ENCODE results near the gene EPS8L1.

EPS8L1 gene

DNA sequence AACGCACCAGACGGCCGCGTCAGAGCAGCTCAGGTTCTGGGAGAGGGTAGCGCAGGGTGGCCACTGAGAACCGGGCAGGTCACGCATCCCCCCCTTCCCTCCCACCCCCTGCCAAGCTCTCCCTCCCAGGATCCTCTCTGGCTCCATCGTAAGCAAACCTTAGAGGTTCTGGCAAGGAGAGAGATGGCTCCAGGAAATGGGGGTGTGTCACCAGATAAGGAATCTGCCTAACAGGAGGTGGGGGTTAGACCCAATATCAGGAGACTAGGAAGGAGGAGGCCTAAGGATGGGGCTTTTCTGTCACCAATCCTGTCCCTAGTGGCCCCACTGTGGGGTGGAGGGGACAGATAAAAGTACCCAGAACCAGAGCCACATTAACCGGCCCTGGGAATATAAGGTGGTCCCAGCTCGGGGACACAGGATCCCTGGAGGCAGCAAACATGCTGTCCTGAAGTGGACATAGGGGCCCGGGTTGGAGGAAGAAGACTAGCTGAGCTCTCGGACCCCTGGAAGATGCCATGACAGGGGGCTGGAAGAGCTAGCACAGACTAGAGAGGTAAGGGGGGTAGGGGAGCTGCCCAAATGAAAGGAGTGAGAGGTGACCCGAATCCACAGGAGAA is 39.9 kb downstream of the EPS8L1 start:
- no peak for DNase-seq (ENCODE audit: low spot score)

DNA sequence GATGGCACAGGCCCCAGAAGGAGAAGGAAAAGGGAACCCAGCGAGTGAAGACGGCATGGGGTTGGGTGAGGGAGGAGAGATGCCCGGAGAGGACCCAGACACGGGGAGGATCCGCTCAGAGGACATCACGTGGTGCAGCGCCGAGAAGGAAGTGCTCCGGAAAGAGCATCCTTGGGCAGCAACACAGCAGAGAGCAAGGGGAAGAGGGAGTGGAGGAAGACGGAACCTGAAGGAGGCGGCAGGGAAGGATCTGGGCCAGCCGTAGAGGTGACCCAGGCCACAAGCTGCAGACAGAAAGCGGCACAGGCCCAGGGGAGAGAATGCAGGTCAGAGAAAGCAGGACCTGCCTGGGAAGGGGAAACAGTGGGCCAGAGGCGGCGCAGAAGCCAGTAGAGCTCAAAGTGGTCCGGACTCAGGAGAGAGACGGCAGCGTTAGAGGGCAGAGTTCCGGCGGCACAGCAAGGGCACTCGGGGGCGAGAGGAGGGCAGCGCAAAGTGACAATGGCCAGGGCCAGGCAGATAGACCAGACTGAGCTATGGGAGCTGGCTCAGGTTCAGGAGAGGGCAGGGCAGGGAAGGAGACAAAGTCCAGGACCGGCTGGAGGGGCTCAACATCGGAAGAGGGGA is 40.7 kb downstream of the EPS8L1 start:
- peak; percentile 67 for DNase-seq (ENCODE audit: low spot score)

DNA sequence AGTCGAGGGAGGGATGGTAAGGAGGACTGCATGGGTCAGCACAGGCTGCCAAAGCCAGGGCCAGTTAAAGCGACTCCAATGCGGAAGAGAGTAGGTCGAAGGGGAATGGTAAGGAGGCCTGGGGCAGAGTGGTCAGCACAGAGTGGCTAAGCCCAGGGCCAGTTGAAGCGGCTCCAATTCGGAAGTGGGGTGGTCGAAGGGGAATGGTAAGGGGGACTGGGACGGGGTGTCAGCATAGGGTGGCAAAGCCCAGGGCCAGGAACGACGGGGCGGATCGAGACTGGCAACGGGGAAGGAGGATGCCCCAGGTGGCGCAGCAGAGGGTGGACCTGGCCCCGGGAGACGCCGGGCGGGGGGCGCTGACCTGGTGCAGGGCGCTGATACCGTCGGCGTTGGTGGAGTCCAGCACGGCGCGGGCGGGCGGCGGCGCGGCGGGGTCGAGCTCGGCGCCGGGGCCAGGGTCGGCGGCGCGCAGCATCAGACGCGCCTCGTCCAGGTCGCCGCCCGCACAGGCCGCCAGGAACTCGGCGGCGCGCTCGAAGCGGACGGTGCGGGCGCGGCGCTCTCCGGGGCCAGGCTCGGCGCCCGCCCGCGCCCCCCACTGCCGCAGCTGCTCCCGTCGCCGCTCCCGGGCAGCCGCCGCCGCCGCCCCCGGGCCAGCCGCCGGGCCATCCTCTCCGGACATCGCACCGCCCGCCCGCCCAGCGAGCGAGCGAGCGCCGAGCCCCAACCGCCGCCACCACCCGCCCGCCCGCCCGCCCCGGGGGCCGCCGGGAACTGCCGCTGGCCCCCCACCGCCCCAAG is 41.4 kb downstream of the EPS8L1 start, which contains the start of gene PPP1R12C:
Gene PPP1R12C, minus strand, starts transcription at position 779 of the 804 bp plus-strand sequence. Its CDS starts 94 bp downstream, at position 685.
- no peak for DNase-seq (ENCODE audit: low spot score)

DNA sequence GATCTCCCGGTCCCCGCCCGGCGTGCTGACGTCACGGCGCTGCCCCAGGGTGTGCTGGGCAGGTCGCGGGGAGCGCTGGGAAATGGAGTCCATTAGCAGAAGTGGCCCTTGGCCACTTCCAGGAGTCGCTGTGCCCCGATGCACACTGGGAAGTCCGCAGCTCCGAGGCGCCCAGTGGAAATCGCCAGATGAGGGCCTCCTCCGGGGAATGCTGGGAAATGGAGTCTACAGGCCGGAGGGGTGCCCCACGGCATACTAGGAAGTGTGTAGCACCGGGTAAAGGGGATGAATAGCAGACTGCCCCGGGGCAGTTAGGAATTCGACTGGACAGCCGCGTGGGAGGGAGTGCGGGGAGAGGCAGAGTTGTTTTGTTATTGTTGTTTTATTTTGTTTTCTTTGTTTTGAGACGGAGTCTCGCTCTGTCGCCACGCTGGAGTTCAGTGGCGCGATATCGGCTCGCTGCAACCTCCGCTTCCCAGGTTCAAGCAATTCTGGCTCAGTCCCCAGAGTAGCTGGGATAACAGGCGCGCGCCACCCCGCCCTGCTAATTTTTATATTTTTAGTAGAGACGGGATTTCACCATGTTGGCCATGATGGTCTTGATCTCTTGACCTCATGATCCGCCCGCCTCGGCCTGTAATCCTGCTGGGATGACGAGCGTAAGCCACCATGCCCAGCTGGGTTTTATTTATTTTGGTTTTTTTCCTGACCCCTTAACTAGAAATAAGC is 42.2 kb downstream of the EPS8L1 start:
- peak; percentile 96 for DNase-seq (ENCODE audit: low spot score)

DNA sequence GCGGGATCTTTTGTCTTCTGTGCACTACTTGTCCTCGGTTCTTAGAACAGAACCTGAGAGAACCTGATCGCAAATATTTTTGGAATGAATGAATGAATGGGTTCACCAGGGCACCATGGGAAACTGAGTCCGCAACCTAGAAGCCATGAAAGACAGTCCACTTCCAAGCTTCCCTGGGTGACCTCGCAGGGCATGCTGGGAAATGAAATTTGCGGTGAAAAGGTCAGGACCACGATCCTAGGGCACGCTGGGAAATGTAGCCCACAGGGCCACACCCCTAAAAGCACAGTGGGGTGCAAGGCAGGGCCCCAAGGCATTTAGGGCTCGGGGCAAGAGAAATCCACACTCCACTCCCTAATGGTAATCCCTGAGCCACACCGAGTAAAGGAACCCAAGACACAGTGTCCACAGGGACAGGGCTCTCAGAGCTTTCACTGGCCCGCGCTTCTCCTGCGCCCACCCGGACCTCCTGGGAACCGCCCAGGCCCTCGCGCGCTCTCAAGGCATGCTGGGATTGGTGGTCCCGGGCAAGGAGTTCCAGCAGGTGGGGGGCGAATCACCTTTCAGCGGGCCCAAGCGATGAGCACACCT is 42.8 kb downstream of the EPS8L1 start:
- DNase-seq (ENCODE audit: low spot score), result no peak

DNA sequence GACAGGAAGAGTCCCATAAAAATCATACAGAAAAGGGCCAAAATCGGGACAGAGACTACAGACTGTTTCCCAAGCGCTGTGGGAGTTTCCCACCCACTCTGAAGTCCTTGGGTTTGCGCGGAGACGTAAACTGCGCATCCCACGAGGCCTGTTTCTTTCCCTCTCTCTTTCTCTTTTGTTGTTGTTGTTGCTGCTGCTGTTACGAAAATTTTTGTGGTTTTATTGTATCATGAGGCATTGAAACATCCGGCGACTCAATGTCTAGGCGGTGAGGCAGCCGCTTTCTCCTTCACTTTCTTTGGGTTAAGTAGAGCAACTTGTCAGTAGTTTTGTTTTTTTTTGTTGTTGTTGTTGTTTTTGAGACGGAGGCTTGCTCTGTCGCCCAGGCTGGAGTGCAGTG is 43.4 kb downstream of the EPS8L1 start:
- DNase-seq (ENCODE audit: low spot score), result no peak

DNA sequence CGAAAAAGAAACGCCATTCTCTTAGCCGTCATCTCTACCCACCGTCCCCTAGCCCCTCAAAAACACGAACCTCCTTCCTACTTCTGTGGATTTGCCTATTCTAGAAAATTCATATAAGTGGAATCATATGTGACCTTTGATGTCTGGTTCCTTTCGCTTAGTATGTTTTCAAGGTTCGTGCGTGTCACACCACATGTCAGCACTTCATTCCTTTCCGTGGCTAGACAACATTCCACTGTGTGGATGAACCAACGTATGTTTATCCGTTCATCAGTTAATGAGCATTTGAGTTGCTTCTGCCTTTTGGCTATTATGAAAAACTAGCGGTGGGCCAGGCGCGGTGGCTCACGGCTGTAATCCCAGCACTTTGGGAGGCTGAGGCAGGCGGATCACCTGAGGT is 55.8 kb downstream of the EPS8L1 start:
- DNase-seq (ENCODE audit: low spot score), result no peak

DNA sequence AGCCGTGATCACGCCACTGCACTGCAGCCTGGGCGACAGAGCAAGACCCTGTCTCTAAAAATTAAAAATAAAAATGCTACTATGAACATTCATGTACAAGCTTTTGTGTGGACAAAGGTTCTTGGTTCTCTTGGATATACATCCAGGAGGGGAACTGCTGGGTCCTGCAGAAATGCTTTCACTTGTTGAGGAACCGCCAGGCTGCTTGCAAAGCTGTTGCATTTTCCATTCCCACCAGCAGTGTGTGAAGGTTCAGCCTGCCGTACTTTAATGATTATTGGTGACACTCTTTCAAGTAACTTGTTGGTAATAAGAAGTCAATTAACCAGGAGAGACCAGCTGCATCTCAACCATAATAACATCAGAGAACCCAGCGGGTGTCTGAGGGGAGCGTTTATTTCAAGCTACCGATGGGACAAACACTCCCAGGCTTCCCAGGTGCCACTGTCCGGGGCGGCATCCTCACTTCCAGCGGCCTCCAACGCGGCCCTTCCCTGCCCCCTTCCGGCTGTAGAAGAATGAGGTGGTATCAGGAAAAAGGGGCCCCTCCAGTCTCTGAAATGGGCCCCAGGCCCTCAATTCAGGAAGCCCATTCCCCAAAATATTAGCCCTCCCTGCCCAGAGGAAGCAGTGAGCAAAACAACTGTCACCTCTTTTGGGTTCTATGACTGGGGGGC is 56.9 kb downstream of the EPS8L1 start:
- no peak for DNase-seq (ENCODE audit: low spot score)

DNA sequence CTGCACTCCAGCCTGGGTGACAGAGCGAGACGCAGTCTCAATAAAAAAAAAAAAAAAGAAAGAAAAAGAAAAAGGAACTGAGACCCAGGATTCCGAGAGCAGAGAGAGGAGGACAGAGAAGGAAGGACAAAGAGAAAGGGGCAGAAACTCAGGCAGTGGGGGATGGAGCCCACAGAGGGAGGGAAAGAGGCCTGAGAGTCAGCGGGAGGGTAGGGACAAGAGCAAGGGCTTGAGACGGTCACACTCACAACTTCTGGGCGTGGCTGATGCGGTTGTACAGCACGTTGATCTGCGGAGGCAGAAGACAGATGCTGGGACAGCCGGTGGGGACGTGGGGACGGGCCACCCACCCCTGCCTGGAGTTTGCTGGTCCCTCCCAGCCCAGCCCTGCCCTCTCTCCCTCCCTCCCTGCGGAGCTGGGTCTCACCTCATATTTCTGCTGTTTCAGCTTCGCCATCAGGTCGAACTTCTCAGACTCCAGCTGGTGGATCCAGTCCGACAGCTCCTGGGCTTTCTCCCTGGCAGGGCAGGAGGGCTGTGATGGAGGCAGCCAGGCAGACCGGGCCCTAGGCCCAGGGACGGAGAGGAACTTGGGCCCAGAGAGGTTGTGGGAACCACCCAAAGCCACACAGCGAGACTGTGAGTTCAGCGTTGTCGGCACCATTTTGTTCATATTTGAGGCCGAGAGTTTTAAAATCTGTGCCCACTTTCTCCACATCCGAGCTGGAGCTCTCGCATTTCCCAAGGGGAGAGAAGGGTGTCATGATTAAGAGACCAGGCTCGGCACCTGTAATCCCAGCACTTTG is 58.2 kb downstream of the EPS8L1 start:
- no peak for DNase-seq (ENCODE audit: low spot score)

DNA sequence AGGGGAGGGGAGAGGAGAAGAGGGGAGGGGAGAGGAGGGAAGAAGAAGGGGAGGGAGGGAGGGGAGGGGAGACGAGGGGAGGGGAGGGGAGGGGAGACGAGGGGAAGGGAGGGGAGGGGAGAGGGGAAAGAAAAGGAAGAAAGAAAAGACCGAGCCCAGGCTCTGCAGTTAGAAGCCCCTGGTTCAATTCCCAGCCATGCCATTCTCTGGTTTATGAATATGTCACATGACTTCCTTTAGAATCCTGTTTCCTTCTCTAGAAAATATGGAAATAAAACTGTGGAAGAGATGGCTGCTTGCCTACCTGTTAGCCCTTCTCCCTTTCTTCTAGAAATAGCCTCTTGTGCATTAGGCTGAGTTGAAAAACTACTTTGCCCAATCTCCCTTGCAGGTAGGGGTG is 59.1 kb downstream of the EPS8L1 start:
- DNase-seq (ENCODE audit: low spot score), result no peak

DNA sequence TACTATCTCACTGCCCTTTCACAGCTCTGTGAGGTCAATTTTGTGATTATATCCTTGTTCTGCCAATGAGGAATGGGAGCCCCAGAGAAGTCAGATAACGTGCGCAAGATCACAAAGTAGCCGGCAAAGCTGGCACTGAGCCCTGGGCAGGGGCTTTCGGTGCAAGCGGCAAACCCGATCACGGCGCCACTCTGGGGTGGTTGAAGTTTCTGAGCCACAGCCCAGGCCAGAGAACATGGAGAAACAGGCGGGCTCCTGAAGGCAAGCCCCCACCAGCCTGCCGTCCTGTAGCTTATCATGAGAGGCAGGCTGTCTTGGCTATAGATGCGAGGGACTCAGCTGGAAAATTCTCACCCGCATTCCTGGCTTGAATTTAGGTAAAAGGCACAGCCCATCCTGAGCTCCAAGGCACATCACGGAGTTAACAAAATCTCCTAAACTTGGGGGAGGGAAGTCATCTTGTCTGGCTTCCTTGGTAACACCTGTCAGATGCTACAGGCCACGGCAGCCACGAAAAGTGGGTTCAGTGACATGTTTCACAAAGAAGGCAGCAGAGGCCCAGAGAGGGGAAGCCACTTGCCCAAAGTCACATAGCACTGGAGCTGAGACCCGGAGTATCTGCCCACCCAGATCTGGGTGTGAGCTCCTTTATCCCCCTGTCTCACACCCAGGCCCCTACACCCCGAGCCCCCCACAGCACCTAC is 60.9 kb downstream of the EPS8L1 start:
- no peak for DNase-seq (ENCODE audit: low spot score)
